Measurements from ENCODE around the gene CARMIL1. TPM values are rescaled to one million over a fixed set of nuclear protein-coding genes. Genes with fewer than 3 reads are reported as not detected.

Gene CARMIL1
- total and polyA plus RNA-seq, 10 of the 15 experiments (the other 5 are each of a cell fraction or from before 2014, with no cell fraction given): 6.4 to 18.1 (median 10.3) TPM

DNA sequence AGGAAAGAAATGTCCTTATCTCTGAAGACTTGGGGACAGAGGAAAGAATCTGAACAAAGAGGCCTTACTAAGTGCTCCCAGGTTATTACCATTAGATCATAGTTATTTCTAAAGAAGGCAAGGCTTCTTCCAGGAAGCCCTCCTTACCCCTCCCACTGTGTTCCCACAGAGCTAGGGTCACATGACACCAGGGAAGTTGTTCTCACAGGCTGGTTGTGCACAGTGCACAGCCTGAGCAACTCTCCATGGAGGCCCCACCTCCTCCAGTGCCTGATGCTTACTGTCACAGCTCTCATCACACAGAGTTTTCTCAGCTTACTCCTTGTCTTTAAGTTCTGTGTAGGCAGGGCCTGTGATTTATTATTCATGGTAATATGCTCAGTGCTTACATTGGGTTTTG is 303.9 kb downstream of the CARMIL1 start:
- Histone ChIP-seq H3K4me3 (no peak overlapping the region), H3K27ac (ENCODE audit: control insufficient read depth, insufficient read depth) (no peak overlapping the region), H3K4me1 (ENCODE audit: control insufficient read depth, insufficient read depth, low read length) (peaks cover 5% of the 10 kb centered on the region), H3K79me2 (ENCODE audit: control insufficient read depth, insufficient read depth, low read length) (no peaks in the 10 kb centered on the region), H3K9me3 (replicated peaks; ENCODE audit: control insufficient read depth, insufficient read depth, low read length) (no peaks in the 10 kb centered on the region), H3K4me2 (ENCODE audit: control insufficient read depth, insufficient read depth) (no peak overlapping the region), H3K27me3 (replicated peaks in 1 of 2; ENCODE audit: control insufficient read depth in 2 of 2, insufficient read depth in 2 of 2, low read length in 1 of 2) (no peaks in the 10 kb centered on the region), H2AFZ (ENCODE audit: control insufficient read depth, low read depth, low read length) (no peak overlapping the region), H3K36me3 (ENCODE audit: control insufficient read depth in 2 of 2, insufficient read depth in 2 of 2, low read length in 1 of 2) (no peaks in the 10 kb centered on the region), H4K20me1 (ENCODE audit: control insufficient read depth, insufficient read depth) (no peaks in the 10 kb centered on the region), H3K9ac (ENCODE audit: control insufficient read depth, insufficient read depth, low read length) (no peak overlapping the region)
- POLR2A ChIA-PET: no interaction called here
- SMC1A ChIA-PET (ENCODE audit: uncharacterized antibody, unreplicated experiment): interaction anchor here (0.9 kb wide), 1 partner anchor 19 kb away, joined by 3 read pairs; no protein-coding TSS in a partner anchor
- DNase-seq (ENCODE audit: low read depth, low spot score) (no peak), FAIRE-seq (no peak), ATAC-seq (no peak)
- RAD21 ChIA-PET (ENCODE audit: unreplicated experiment): interaction anchor here (0.7 kb wide), 1 partner anchor 31 kb away, joined by 4 read pairs; no protein-coding TSS in a partner anchor
- CTCF ChIA-PET: interaction anchor here (0.8 to 1.2 kb wide), 3 partner anchors 19 to 137 kb away, joined by 3 read pairs; no protein-coding TSS in a partner anchor
- TF ChIP-seq ZSCAN29 (IDR thresholded peaks at IDR 0.05) (no peak), SMC3 (IDR thresholded peaks at IDR 0.05; ENCODE audit: borderline replicate concordance, low read length) (no peak), MEF2A (IDR thresholded peaks at IDR 0.05; ENCODE audit: insufficient read depth, low read depth, low read length) (no peak), JUNB (IDR thresholded peaks at IDR 0.05) (no peak), RCOR1 (conservative IDR thresholded peaks at IDR 0.05; ENCODE audit: low read depth, low read length) (no peak), ZNF217 (IDR thresholded peaks at IDR 0.05) (no peak), SMAD1 (IDR thresholded peaks at IDR 0.05; ENCODE audit: low read depth, partially characterized antibody) (no peak), ZZZ3 (IDR thresholded peaks at IDR 0.05; ENCODE audit: control insufficient read depth, insufficient read length, low read depth) (no peak), MTA2 (IDR thresholded peaks at IDR 0.05; ENCODE audit: low read depth) (no peak), NR2C1 (IDR thresholded peaks at IDR 0.05) (no peak), YBX1 (IDR thresholded peaks at IDR 0.05) (no peak), FOXK2 (IDR thresholded peaks at IDR 0.05) (no peak), ESRRA (IDR thresholded peaks at IDR 0.05; ENCODE audit: low read length) (no peak), KAT2A (conservative IDR thresholded peaks at IDR 0.05; ENCODE audit: control insufficient read depth, low read depth, low read length) (no peak)
- TF ChIP-seq, protein P1, sequence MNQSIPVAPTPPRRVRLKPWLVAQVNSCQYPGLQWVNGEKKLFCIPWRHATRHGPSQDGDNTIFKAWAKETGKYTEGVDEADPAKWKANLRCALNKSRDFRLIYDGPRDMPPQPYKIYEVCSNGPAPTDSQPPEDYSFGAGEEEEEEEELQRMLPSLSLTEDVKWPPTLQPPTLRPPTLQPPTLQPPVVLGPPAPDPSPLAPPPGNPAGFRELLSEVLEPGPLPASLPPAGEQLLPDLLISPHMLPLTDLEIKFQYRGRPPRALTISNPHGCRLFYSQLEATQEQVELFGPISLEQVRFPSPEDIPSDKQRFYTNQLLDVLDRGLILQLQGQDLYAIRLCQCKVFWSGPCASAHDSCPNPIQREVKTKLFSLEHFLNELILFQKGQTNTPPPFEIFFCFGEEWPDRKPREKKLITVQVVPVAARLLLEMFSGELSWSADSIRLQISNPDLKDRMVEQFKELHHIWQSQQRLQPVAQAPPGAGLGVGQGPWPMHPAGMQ (IDR thresholded peaks at IDR 0.05; ENCODE audit: borderline replicate concordance): no peak
- TF ChIP-seq, protein P2, sequence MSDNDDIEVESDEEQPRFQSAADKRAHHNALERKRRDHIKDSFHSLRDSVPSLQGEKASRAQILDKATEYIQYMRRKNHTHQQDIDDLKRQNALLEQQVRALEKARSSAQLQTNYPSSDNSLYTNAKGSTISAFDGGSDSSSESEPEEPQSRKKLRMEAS (IDR thresholded peaks at IDR 0.05; ENCODE audit: low read depth, low read length): no peak
- TF ChIP-seq, protein P3, sequence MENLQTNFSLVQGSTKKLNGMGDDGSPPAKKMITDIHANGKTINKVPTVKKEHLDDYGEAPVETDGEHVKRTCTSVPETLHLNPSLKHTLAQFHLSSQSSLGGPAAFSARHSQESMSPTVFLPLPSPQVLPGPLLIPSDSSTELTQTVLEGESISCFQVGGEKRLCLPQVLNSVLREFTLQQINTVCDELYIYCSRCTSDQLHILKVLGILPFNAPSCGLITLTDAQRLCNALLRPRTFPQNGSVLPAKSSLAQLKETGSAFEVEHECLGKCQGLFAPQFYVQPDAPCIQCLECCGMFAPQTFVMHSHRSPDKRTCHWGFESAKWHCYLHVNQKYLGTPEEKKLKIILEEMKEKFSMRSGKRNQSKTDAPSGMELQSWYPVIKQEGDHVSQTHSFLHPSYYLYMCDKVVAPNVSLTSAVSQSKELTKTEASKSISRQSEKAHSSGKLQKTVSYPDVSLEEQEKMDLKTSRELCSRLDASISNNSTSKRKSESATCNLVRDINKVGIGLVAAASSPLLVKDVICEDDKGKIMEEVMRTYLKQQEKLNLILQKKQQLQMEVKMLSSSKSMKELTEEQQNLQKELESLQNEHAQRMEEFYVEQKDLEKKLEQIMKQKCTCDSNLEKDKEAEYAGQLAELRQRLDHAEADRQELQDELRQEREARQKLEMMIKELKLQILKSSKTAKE (IDR thresholded peaks at IDR 0.05; ENCODE audit: low read depth, poor library complexity, severe bottlenecking): no peak
- TF ChIP-seq, protein P4, sequence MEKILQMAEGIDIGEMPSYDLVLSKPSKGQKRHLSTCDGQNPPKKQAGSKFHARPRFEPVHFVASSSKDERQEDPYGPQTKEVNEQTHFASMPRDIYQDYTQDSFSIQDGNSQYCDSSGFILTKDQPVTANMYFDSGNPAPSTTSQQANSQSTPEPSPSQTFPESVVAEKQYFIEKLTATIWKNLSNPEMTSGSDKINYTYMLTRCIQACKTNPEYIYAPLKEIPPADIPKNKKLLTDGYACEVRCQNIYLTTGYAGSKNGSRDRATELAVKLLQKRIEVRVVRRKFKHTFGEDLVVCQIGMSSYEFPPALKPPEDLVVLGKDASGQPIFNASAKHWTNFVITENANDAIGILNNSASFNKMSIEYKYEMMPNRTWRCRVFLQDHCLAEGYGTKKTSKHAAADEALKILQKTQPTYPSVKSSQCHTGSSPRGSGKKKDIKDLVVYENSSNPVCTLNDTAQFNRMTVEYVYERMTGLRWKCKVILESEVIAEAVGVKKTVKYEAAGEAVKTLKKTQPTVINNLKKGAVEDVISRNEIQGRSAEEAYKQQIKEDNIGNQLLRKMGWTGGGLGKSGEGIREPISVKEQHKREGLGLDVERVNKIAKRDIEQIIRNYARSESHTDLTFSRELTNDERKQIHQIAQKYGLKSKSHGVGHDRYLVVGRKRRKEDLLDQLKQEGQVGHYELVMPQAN (conservative IDR thresholded peaks at IDR 0.05): no peak
- in situ Hi-C loops (cut with MboI) (no loop called here), intact Hi-C loops (cut with micrococcal nuclease; ENCODE audit: unreplicated experiment) (no loop called here)
- no TSS peak for BruUV-seq (replicated peaks)
